Esophagus (tissue), 2 donors: Measurements from ENCODE around the gene ZNF629. TPM values are rescaled to one million over a fixed set of nuclear protein-coding genes. Genes with fewer than 3 reads are reported as not detected.
"Not testable (repeated sequence)": the region's sequence is repeated elsewhere in the genome, so short reads cannot be mapped to it uniquely, and the experiment has no call there.

ENCODE experiments used
- H3K27ac ChIP-seq, 2 donors: one replicate each; pipeline ENCODE4 v1.5.1; 2013; ENCODE audit warnings: low read depth in 2 of 2, mild to moderate bottlenecking in 2 of 2, inconsistent platforms in 1 of 2, low read length in 1 of 2, moderate library complexity in 1 of 2
- H3K27me3 ChIP-seq, 2 donors: one replicate each; pipeline ENCODE4 v1.6.1; 2013; ENCODE audit warnings: low read length in 2 of 2, control low read depth in 1 of 2, mild to moderate bottlenecking in 1 of 2; ENCODE audit not compliant: insufficient read depth in 2 of 2, control insufficient read depth in 1 of 2
- H3K36me3 ChIP-seq, 2 donors: one replicate each; pipeline ENCODE4 v1.6.1; 2013; ENCODE audit warnings: low read length in 1 of 2; ENCODE audit not compliant: control insufficient read depth in 2 of 2, insufficient read depth in 2 of 2
- H3K4me1 ChIP-seq, 2 donors: one replicate each; pipeline ENCODE4 v1.6.1; 2013; ENCODE audit warnings: low read length in 1 of 2; ENCODE audit not compliant: control insufficient read depth in 2 of 2, insufficient read depth in 2 of 2
- H3K4me3 ChIP-seq, 2 donors: one replicate each; pipeline ENCODE4 v1.5.1; 2013; ENCODE audit warnings: low read length in 2 of 2, mild to moderate bottlenecking in 2 of 2, low read depth in 1 of 2, moderate library complexity in 1 of 2
- H3K9me3 ChIP-seq, 2 donors: one replicate each; pipeline ENCODE4 v1.6.1; 2013; ENCODE audit warnings: mild to moderate bottlenecking in 2 of 2, low read depth in 1 of 2, low read length in 1 of 2, moderate library complexity in 1 of 2; ENCODE audit not compliant: control insufficient read depth in 2 of 2, insufficient read depth in 1 of 2
- WGBS, 2 donors: extraction: QIAGEN DNeasy Blood & Tissue Kit; methylation state at CpG; one replicate each; pipeline ENCODE4 v1.1.7; 2013; 5-methylcytosine and 5-hydroxymethylcytosine counted together
- polyA plus RNA-seq, 2 donors: library from polyadenylated mRNA; stranded (reverse); fragments of 200-250 nt; gene quantifications; one replicate each; pipeline ENCODE4 v1.2.3, GENCODE V29; 2013
- donor health status: healthy with polysubstance abuse.
- donor health status: Bipolar disorder and iron deficiency.

Gene ZNF629
- polyA plus RNA-seq, 2 donors: 3.4 to 4.9 TPM

GRCh38 chr16:30809675-30810074 is 22.7 kb upstream of the ZNF629 start:
- not testable (repeated sequence) for H3K27ac ChIP-seq, H3K36me3 ChIP-seq, H3K27me3 ChIP-seq, H3K9me3 ChIP-seq, H3K4me3 ChIP-seq, H3K4me1 ChIP-seq
- 82 to 83% methylated on average over 5 of the region's 5 CpGs for WGBS, 2 donors

GRCh38 chr16:30808890-30809426 is 22.0 kb upstream of the ZNF629 start:
- WGBS, 2 donors: 56 to 61% methylated on average over 5 of the region's 5 CpGs
- not testable (repeated sequence) for H3K36me3 ChIP-seq, H3K4me3 ChIP-seq, H3K27me3 ChIP-seq, H3K27ac ChIP-seq, H3K4me1 ChIP-seq, H3K9me3 ChIP-seq

- 85 to 95% methylated on average over 5 of the region's 5 CpGs for WGBS, 2 donors
Measured at GRCh38 chr16:30808146-30808545, 21.1 kb upstream of the ZNF629 start.

GRCh38 chr16:30805370-30806169 is 18.6 kb upstream of the ZNF629 start:
- peak overlapping the region; percentile 62 to 91 for H3K4me3 ChIP-seq
- no peaks in the 10 kb centered on the region for H3K27me3 ChIP-seq
- 2 to 5% methylated on average over 58 to 62 of the region's 62 CpGs for WGBS, 2 donors
- no peaks in the 10 kb centered on the region for H3K36me3 ChIP-seq
- no peaks in the 10 kb centered on the region for H3K9me3 ChIP-seq
- peaks cover 0 to 3% of the 10 kb centered on the region in 2 donors for H3K4me1 ChIP-seq
- H3K27ac ChIP-seq: peak overlapping the region; percentile 91 to 93

More at GRCh38 chr16:30808146-30808545, 21.1 kb upstream of the ZNF629 start:
- no peaks in the 10 kb centered on the region for H3K9me3 ChIP-seq
- H3K27me3 ChIP-seq: no peaks in the 10 kb centered on the region
- H3K36me3 ChIP-seq: no peaks in the 10 kb centered on the region
- no peak overlapping the region for H3K27ac ChIP-seq
- H3K4me1 ChIP-seq: peaks cover 0 to 3% of the 10 kb centered on the region in 2 donors
- H3K4me3 ChIP-seq: no peak overlapping the region

GRCh38 chr16:30805056-30805369 is 18.0 kb upstream of the ZNF629 start:
- no peaks in the 10 kb centered on the region for H3K9me3 ChIP-seq
- no peaks in the 10 kb centered on the region for H3K36me3 ChIP-seq
- peaks cover 0 to 3% of the 10 kb centered on the region in 2 donors for H3K4me1 ChIP-seq
- H3K27me3 ChIP-seq: no peaks in the 10 kb centered on the region
- peak overlapping the region; percentile 91 to 93 for H3K27ac ChIP-seq
- H3K4me3 ChIP-seq: peak overlapping the region; percentile 62 to 91
- WGBS, 2 donors: 44 to 51% methylated on average over 8 of the region's 8 CpGs

- no peaks in the 10 kb centered on the region for H3K9me3 ChIP-seq
- peaks cover 0 to 3% of the 10 kb centered on the region in 2 donors for H3K4me1 ChIP-seq
- H3K27ac ChIP-seq: no peak overlapping the region
- no peaks in the 10 kb centered on the region for H3K27me3 ChIP-seq
- no peaks in the 10 kb centered on the region for H3K36me3 ChIP-seq
- no peak overlapping the region for H3K4me3 ChIP-seq
- WGBS, 2 donors: 63 to 77% methylated on average over 3 of the region's 3 CpGs
Measured at GRCh38 chr16:30802936-30803335, 15.9 kb upstream of the ZNF629 start.

GRCh38 chr16:30797670-30798309 is 10.8 kb upstream of the ZNF629 start:
- no peaks in the 10 kb centered on the region for H3K36me3 ChIP-seq
- H3K9me3 ChIP-seq: no peaks in the 10 kb centered on the region
- H3K27me3 ChIP-seq: no peaks in the 10 kb centered on the region
- 67 to 76% methylated on average over 8 of the region's 8 CpGs for WGBS, 2 donors
- no peak overlapping the region for H3K4me3 ChIP-seq
- no peaks in the 10 kb centered on the region for H3K4me1 ChIP-seq
- H3K27ac ChIP-seq: no peak overlapping the region

- no peak overlapping the region for H3K27ac ChIP-seq
- no peak overlapping the region for H3K4me3 ChIP-seq
- no peaks in the 10 kb centered on the region for H3K27me3 ChIP-seq
- H3K36me3 ChIP-seq: no peaks in the 10 kb centered on the region
- H3K4me1 ChIP-seq: no peaks in the 10 kb centered on the region
- WGBS, 2 donors: 92 to 93% methylated on average over 3 of the region's 3 CpGs
- H3K9me3 ChIP-seq: no peaks in the 10 kb centered on the region
Measured at GRCh38 chr16:30794634-30795033, 7.6 kb upstream of the ZNF629 start.

- H3K36me3 ChIP-seq: no peaks in the 10 kb centered on the region
- 90% methylated on average over 7 of the region's 7 CpGs for WGBS, 2 donors
- H3K27ac ChIP-seq: no peak overlapping the region
- no peak overlapping the region for H3K4me3 ChIP-seq
- no peaks in the 10 kb centered on the region for H3K4me1 ChIP-seq
- no peaks in the 10 kb centered on the region for H3K27me3 ChIP-seq
- H3K9me3 ChIP-seq: no peaks in the 10 kb centered on the region
Measured at GRCh38 chr16:30793508-30794069, 6.6 kb upstream of the ZNF629 start.
